Naive B cell (primary cell): ENCODE data around the gene GPR4. TPM values are rescaled to one million over a fixed set of nuclear protein-coding genes. Genes with fewer than 3 reads are reported as not detected.
A peak's percentile ranks its signal among the peaks of the same experiment; 100 is the strongest.

Experiments
- ATAC-seq, 2 donors: fragments of 150-1000 bp; cut with Tn5 transposase; 2 replicates each; pipeline ENCODE4 v1.10.0; 2021; ENCODE audit warnings: low read depth in 2 of 2, mild to moderate bottlenecking in 2 of 2, moderate library complexity in 2 of 2
- DNase-seq: peaks from one replicate; pipeline ENCODE4 v3.0.0; 2022
- H3K27ac Mint-ChIP-seq, 6 donors: one replicate each; pipeline ENCODE4 v1.8.0; 2020 to 2022; ENCODE audit warnings: mild to moderate bottlenecking in 6 of 6, mixed read lengths in 6 of 6, moderate library complexity in 5 of 6, inconsistent platforms in 2 of 6
- H3K27me3 Mint-ChIP-seq, 3 donors: one replicate each; pipeline ENCODE4 v1.8.0; 2021 to 2022; ENCODE audit warnings: mixed read lengths in 3 of 3, mild to moderate bottlenecking in 1 of 3
- H3K36me3 Mint-ChIP-seq, 2 donors: one replicate each; pipeline ENCODE4 v1.8.0; 2020 to 2022; ENCODE audit warnings: mixed read lengths in 2 of 2, inconsistent platforms in 1 of 2, mild to moderate bottlenecking in 1 of 2
- H3K4me1 Mint-ChIP-seq, 3 donors: one replicate each; pipeline ENCODE4 v1.8.0; 2020 to 2022; ENCODE audit warnings: mixed read lengths in 3 of 3, inconsistent platforms in 1 of 3, mild to moderate bottlenecking in 1 of 3, moderate library complexity in 1 of 3
- H3K4me3 Mint-ChIP-seq, 8 donors: one replicate each; pipeline ENCODE4 v1.8.0; 2020 to 2022; ENCODE audit warnings: mild to moderate bottlenecking in 8 of 8, mixed read lengths in 8 of 8, moderate library complexity in 8 of 8, inconsistent platforms in 2 of 8
- H3K9me3 Mint-ChIP-seq, 7 donors: one replicate each; pipeline ENCODE4 v1.8.0; 2020 to 2022; ENCODE audit warnings: mixed read lengths in 7 of 7, mild to moderate bottlenecking in 5 of 7, inconsistent platforms in 2 of 7, moderate library complexity in 1 of 7
- polyA plus RNA-seq, 6 donors: library from polyadenylated mRNA; unstranded; fragments of 300-500 nt; fragmentation: Illumina TruSeq; gene quantifications; one replicate each; pipeline ENCODE4 v1.2.3, GENCODE V29; 2021; ENCODE audit warnings: low read depth in 6 of 6

The GPR4 gene
- polyA plus RNA-seq, 6 donors from 2014 or later = not detected

- peak overlapping the region in 2 of 6 donors; percentile 55 to 59 for H3K27ac Mint-ChIP-seq
- ATAC-seq = no peak
- peaks cover 7 to 9% of the 10 kb centered on the region in 2 donors for H3K36me3 Mint-ChIP-seq
- H3K4me3 Mint-ChIP-seq = no peak overlapping the region
- H3K9me3 Mint-ChIP-seq = peaks cover 0 to 3% (median 0%) of the 10 kb centered on the region in 7 donors
- DNase-seq = no peak
- H3K27me3 Mint-ChIP-seq = no peaks in the 10 kb centered on the region
- H3K4me1 Mint-ChIP-seq = peaks cover 0 to 5% (median 5%) of the 10 kb centered on the region in 3 donors
Measured at GRCh38 chr19:45613926-45614725, 12.1 kb upstream of the GPR4 start.

- peak overlapping the region in 1 of 8 donors; percentile 34 for H3K4me3 Mint-ChIP-seq
- no peak for ATAC-seq
- no peaks in the 10 kb centered on the region for H3K27me3 Mint-ChIP-seq
- H3K4me1 Mint-ChIP-seq = peaks cover 8 to 11% (median 9%) of the 10 kb centered on the region in 3 donors
- DNase-seq = no peak
- H3K9me3 Mint-ChIP-seq = peaks cover 0 to 4% (median 0%) of the 10 kb centered on the region in 7 donors
- H3K27ac Mint-ChIP-seq = no peak overlapping the region
- peaks cover 12% of the 10 kb centered on the region in 2 donors for H3K36me3 Mint-ChIP-seq
Measured at GRCh38 chr19:45608948-45609347, 6.9 kb upstream of the GPR4 start.

GRCh38 chr19:45607071-45608029, 5.3 kb upstream of the GPR4 start:
- Mint-ChIP-seq H3K27me3 (peaks cover 9 to 14% (median 14%) of the 10 kb centered on the region in 3 donors), H3K36me3 (peaks cover 12 to 19% of the 10 kb centered on the region in 2 donors), H3K4me1 (peaks cover 9 to 15% (median 12%) of the 10 kb centered on the region in 3 donors), H3K27ac (peak overlapping the region in 1 of 6 donors; percentile 21), H3K9me3 (peaks cover 0 to 4% (median 3%) of the 10 kb centered on the region in 7 donors), H3K4me3 (peak overlapping the region in 4 of 8 donors; percentile 35 to 63 (median 48))
- DNase-seq = peak; percentile 18
- ATAC-seq = no peak

- Mint-ChIP-seq H3K9me3 (peaks cover 0 to 6% (median 0%) of the 10 kb centered on the region in 7 donors), H3K4me1 (peaks cover 40 to 44% (median 42%) of the 10 kb centered on the region in 3 donors), H3K4me3 (peak overlapping the region in 1 of 8 donors; percentile 83), H3K27ac (no peak overlapping the region), H3K27me3 (peaks cover 60 to 76% (median 76%) of the 10 kb centered on the region in 3 donors), H3K36me3 (peaks cover 5 to 26% of the 10 kb centered on the region in 2 donors)
- ATAC-seq = no peak
- DNase-seq = no peak
Measured at GRCh38 chr19:45601115-45601514, 897 bp downstream of the GPR4 start.

GRCh38 chr19:45600340-45600885, 1.6 kb downstream of the GPR4 start:
- DNase-seq (no peak), ATAC-seq (no peak)
- peaks cover 0 to 6% (median 0%) of the 10 kb centered on the region in 7 donors for H3K9me3 Mint-ChIP-seq
- peaks cover 40 to 44% (median 42%) of the 10 kb centered on the region in 3 donors for H3K4me1 Mint-ChIP-seq
- peaks cover 5 to 26% of the 10 kb centered on the region in 2 donors for H3K36me3 Mint-ChIP-seq
- H3K27me3 Mint-ChIP-seq = peaks cover 60 to 83% (median 83%) of the 10 kb centered on the region in 3 donors
- peak overlapping the region in 4 of 6 donors; percentile 17 to 96 (median 63) for H3K27ac Mint-ChIP-seq
- peak overlapping the region in 4 of 8 donors; percentile 0 to 52 (median 22) for H3K4me3 Mint-ChIP-seq

GRCh38 chr19:45599286-45599685, 2.7 kb downstream of the GPR4 start:
- Mint-ChIP-seq H3K27me3 (peaks cover 60 to 86% (median 86%) of the 10 kb centered on the region in 3 donors), H3K27ac (peak overlapping the region in 2 of 6 donors; percentile 57 to 75)

GRCh38 chr19:45598267-45599001, 3.6 kb downstream of the GPR4 start:
- peak overlapping the region; percentile 13 to 76 (median 59) for H3K4me3 Mint-ChIP-seq
- peaks cover 5 to 26% of the 10 kb centered on the region in 2 donors for H3K36me3 Mint-ChIP-seq
- H3K9me3 Mint-ChIP-seq = peaks cover 0 to 6% (median 0%) of the 10 kb centered on the region in 7 donors
- peaks cover 40 to 44% (median 42%) of the 10 kb centered on the region in 3 donors for H3K4me1 Mint-ChIP-seq
- ATAC-seq = peak; percentile 54 to 57
- peak; percentile 13 for DNase-seq
- peaks cover 59 to 83% (median 83%) of the 10 kb centered on the region in 3 donors for H3K27me3 Mint-ChIP-seq
- H3K27ac Mint-ChIP-seq = peak overlapping the region in 5 of 6 donors; percentile 11 to 69 (median 38)

More at GRCh38 chr19:45599286-45599685, 2.7 kb downstream of the GPR4 start:
- peaks cover 40 to 44% (median 42%) of the 10 kb centered on the region in 3 donors for H3K4me1 Mint-ChIP-seq
- ATAC-seq = no peak
- no peak for DNase-seq
- H3K4me3 Mint-ChIP-seq = peak overlapping the region in 4 of 8 donors; percentile 2 to 49 (median 38)
- H3K36me3 Mint-ChIP-seq = peaks cover 5 to 26% of the 10 kb centered on the region in 2 donors
- peaks cover 0 to 6% (median 0%) of the 10 kb centered on the region in 7 donors for H3K9me3 Mint-ChIP-seq

GRCh38 chr19:45597425-45598111, 4.4 kb downstream of the GPR4 start:
- ATAC-seq = no peak
- no peak for DNase-seq
- Mint-ChIP-seq H3K9me3 (peaks cover 0 to 6% (median 0%) of the 10 kb centered on the region in 7 donors), H3K36me3 (peaks cover 5 to 22% of the 10 kb centered on the region in 2 donors), H3K27ac (peak overlapping the region in 2 of 6 donors; percentile 35 to 42), H3K27me3 (peaks cover 53 to 76% (median 76%) of the 10 kb centered on the region in 3 donors), H3K4me1 (peaks cover 40 to 42% (median 40%) of the 10 kb centered on the region in 3 donors), H3K4me3 (peak overlapping the region in 5 of 8 donors; percentile 40 to 66 (median 63))

GRCh38 chr19:45595814-45596213, 6.2 kb downstream of the GPR4 start:
- Mint-ChIP-seq H3K27ac (no peak overlapping the region), H3K4me3 (no peak overlapping the region), H3K4me1 (peaks cover 29 to 37% (median 30%) of the 10 kb centered on the region in 3 donors), H3K27me3 (peaks cover 52 to 76% (median 76%) of the 10 kb centered on the region in 3 donors), H3K9me3 (peaks cover 0 to 3% (median 0%) of the 10 kb centered on the region in 7 donors), H3K36me3 (peaks cover 0 to 4% of the 10 kb centered on the region in 2 donors)
- no peak for DNase-seq
- no peak for ATAC-seq

- Mint-ChIP-seq H3K27me3 (peaks cover 46 to 76% (median 76%) of the 10 kb centered on the region in 3 donors), H3K4me1 (peaks cover 8 to 15% (median 11%) of the 10 kb centered on the region in 3 donors), H3K27ac (no peak overlapping the region), H3K9me3 (peaks cover 0 to 3% (median 0%) of the 10 kb centered on the region in 7 donors), H3K4me3 (no peak overlapping the region), H3K36me3 (no peaks in the 10 kb centered on the region)
- no peak for DNase-seq
- no peak for ATAC-seq
Measured at GRCh38 chr19:45593520-45593919, 8.5 kb downstream of the GPR4 start.

GRCh38 chr19:45592366-45592765, 9.6 kb downstream of the GPR4 start:
- Mint-ChIP-seq H3K27me3 (peaks cover 37 to 65% (median 65%) of the 10 kb centered on the region in 3 donors), H3K36me3 (no peaks in the 10 kb centered on the region), H3K4me3 (peak overlapping the region in 1 of 8 donors; percentile 37), H3K9me3 (peaks cover 0 to 3% (median 0%) of the 10 kb centered on the region in 7 donors), H3K27ac (no peak overlapping the region), H3K4me1 (peaks cover 0 to 7% (median 4%) of the 10 kb centered on the region in 3 donors)
- DNase-seq (no peak), ATAC-seq (no peak)
